Stimulated activated CD8-positive, alpha-beta memory T cell treated with anti-CD3 and anti-CD28 coated beads, Interleukin-12 subunit alpha, Interleukin-12 subunit beta, amount 100 ng/mL, for 4 hours (primary cell): Measurements from ENCODE around the gene FGL2.
"Not testable (repeated sequence)": the region's sequence is repeated elsewhere in the genome, so short reads cannot be mapped to it uniquely, and the experiment has no call there.

ENCODE experiments used
- DNase-seq: peaks from one replicate; pipeline ENCODE4 v3.0.0-alpha.2; 2020; ENCODE audit warnings: low read depth

Gene FGL2

GRCh38 chr7:77216181-77216845 lies 16.7 kb upstream of the FGL2 start:
- no peak for DNase-seq

DNA sequence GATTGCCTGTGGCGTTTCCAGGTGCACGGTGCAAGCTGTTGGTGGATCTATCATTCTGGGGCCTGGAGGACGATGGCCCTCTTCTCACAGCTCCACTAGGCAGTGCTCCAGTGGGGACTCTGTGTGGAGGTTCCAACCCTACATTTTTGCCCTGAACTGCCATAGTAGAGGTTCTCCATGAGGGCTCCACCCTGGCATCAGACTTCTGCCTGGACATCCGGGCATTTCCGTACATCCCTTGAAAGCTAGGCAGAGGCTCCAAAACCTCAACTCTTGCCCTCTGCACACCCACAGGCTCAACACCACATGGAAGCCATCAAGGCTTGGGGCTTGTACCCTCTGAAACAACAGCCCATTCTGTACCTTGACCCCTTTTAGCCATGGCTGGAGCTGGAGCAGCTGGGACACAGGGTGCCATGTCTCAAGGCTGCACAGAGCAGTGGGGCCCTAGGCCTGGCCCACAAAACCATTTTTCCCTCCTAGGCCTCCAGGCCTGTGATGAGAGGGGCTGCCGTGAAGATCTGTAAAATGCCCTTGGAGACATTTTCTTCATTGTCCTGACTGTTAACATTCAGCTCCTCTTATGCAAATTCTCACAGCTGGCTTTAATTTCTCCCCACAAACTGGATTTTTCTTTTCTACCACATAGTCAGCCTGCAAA lies 10.0 kb upstream of the FGL2 start:
- DNase-seq, result no peak

DNA sequence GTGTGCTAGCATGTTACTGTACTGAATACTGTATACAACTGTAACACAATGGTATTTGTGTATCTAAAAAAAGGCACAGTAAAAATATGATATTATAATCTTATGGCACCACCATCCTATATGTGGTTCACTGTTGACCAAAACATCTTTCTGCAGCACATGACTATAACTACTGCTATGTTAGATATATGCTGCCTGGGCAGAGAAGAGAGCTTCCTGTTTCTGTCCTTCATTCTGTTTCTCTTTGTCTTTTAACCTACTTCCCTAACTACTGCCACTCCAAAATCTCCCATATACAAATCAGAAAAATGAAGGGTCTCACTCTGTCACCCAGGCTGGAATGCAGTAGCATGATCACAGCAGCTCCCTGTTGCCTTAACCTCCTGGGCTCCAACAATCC lies 8.8 kb upstream of the FGL2 start:
- DNase-seq, result no peak

- no peak for DNase-seq
Measured at GRCh38 chr7:77205706-77206105, 6.1 kb upstream of the FGL2 start.

- no peak for DNase-seq
Measured at GRCh38 chr7:77202481-77202976, 2.9 kb upstream of the FGL2 start.

DNA sequence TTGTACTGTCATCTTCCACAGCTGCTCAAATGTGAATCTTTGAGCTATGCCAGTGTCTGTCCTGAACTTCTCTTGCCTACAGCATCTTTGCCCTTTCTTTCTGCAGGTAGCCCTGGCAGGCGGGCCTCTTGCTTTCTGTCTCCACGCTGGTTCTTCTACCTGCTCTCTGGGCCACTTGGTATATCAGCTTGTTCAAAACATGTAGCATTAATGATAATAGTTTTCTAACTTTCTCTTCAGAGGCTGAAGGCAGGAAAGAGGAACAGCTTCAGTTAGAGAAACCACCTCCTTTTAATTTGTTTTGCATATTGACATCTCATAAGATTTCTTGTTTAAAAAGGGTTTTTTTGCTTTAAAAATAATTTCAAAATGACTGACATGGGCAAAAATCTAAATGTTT lies 923 bp upstream of the FGL2 start:
- no peak for DNase-seq

DNA sequence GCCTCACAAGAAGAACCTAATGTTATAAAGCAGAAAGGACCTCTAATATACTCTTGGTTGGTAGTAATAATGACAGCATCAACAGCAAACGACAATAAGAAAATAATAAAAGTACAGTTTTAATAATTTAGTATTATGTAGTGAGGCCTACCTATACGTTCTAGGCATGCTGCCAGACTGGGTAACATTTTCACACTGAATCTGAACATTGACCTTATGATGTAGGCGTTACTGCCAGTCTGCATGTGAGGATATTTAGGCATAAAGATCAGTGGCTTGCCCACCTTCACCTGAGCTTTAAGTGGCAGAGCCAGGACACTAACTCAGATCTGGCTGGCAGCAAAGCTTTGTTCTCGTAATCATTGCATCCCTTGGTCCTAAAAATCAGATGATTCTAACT lies 2.5 kb downstream of the FGL2 start:
- DNase-seq, result no peak

DNA sequence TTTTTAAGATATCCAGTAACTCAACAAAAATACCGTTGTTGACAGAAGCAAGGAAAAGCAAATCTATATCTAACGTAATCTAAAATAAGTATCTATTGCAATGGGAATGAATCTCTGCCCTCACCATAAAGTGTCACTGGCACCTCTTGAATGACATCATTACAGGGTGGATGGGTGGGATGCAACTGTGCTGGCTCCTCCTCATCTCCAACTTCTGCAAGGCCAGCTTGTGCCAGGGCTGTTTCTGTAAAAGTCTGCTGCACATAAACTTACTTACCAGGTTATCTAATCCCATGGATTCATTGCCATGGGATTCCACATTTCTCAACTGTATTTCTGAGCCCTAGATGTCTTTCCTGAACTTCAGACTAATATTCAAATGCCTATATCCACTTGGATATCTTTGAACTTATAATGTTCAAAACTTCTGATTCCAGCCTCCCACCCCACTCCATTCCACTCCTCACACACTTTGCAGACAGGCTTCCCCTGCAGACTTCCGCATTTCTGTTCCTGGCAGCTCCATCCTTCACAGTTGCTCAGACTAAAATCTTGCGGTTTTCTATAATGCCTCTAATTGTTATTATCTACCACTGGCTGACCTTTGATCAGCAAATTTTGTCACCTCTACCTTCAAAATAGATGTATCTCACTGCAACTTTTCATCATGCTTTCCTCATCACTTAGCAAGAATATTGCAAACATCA lies 10.7 kb downstream of the FGL2 start:
- DNase-seq, result no peak

- no peak for DNase-seq
Measured at GRCh38 chr7:77185866-77186265, 13.8 kb downstream of the FGL2 start.

DNA sequence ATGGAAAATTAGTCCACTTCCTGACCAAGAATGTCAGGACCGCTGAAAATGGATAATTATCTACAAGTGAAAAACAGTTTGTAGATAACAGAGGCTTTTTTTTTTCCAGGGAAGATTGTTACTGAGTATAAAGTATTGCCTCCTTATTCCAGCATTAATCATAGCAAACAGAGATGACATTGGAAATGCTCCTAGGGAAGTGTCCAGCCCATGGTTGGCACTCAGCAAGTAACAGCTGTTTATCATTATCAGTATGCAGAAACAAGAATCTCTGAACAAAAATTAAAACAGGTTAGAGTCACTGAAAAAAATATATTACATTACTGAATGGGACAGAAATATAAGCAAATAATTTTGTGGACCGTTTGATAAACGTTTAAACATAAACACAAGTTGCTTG lies 14.6 kb downstream of the FGL2 start:
- no peak for DNase-seq

GRCh38 chr7:77184463-77184862 lies 15.2 kb downstream of the FGL2 start:
- DNase-seq, result no peak

GRCh38 chr7:77182261-77182660 lies 17.4 kb downstream of the FGL2 start:
- no peak for DNase-seq

- no peak for DNase-seq
Measured at GRCh38 chr7:77181734-77182133, 17.9 kb downstream of the FGL2 start.

DNA sequence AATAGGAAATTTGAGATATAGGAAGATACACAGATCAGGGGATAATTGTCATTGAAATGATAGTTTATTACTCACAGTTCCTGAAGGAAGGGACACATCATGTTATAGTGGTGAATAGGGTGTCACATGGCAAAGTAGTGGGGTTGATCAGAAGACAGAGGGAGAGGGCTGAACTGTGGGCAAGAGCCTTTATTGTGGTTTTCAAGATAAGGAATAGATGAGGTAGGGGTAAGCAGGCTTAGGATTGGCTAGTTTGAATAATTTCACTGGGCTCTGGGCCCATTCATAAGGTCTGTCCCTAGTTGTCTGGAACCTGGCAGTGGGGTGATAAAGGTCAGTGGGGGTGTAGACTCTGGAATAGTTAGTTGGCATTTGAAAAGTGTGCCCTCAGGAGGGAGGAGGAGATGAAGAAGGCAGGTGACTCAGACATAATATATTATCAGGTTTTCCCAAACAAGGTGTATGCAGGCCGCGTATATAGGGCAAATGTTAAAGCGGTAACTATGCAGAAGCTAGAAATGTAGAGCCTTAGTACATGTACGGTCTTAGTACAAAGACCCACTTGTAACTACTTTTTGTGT lies 18.5 kb downstream of the FGL2 start:
- DNase-seq, result no peak

DNA sequence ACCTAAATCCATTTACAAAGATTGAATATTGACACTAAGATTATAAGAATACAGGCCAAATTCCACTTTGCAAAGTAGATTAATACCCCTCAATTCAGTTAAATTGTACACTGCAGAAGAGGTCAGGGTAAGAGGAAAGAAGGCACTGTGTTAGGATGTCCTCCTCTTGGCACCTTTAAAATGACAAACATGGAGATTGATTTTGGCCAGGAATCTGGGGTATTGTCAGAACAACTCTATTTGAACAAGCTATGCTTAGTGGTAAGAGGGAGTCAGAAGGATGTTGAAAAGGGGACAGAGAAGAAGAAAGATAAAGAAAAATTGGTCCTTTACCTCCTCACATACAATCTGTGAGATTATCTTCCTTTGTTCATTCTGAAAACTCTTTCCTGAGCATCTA lies 21.6 kb downstream of the FGL2 start:
- not testable (repeated sequence) for DNase-seq

- DNase-seq, result not testable (repeated sequence)
Measured at GRCh38 chr7:77177321-77177904, 22.2 kb downstream of the FGL2 start.

DNA sequence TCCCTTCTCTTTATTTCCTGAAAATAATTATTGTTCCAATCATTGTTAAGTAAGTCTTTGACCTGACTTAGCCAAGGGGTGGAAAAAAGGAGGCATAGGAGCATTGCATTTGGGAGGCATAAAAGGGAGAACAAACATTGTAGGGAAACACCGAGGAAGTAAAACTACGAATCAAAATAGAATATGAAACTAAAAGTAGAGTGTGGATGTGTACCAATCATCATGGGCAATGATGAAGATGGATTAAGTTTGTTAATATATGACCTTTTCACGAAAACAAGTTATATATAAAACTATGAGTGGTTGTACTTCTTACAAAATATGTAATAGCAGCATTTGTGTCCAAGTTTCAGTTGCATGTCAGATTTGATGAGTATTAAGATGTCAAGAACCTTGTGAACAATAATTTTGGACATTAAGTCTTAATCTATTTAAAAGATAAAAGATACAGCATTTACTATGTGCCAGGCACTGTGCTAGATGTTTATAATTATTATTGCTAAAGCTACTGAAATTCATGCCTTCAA lies 24.3 kb downstream of the FGL2 start:
- DNase-seq, result not testable (repeated sequence)

- not testable (repeated sequence) for DNase-seq
Measured at GRCh38 chr7:77174418-77174817, 25.2 kb downstream of the FGL2 start.

- not testable (repeated sequence) for DNase-seq
Measured at GRCh38 chr7:77172437-77173172, 27.0 kb downstream of the FGL2 start.

GRCh38 chr7:77171073-77171472 lies 28.5 kb downstream of the FGL2 start:
- not testable (repeated sequence) for DNase-seq

- no peak for DNase-seq
Measured at GRCh38 chr7:77157446-77157845, 42.2 kb downstream of the FGL2 start.
